SKM-1 treated with dmso at 0.1 percent for 144 hours (cell line): Measurements from ENCODE around the gene CSNK1A1.
"Not testable (repeated sequence)": the region's sequence is repeated elsewhere in the genome, so short reads cannot be mapped to it uniquely, and the experiment has no call there.

ENCODE experiments used
- DNase-seq: peaks from one replicate; lab custom pipeline; 2025; ENCODE audit not compliant: unreplicated experiment; lab: John Stamatoyannopoulos, UW

Gene CSNK1A1

GRCh38 chr5:149551227-149552037 is at the start of gene CSNK1A1:
Gene CSNK1A1 (minus strand): TSS chr5:149551439. CDS start chr5:149550964, 475 bp downstream.
- peak; percentile 98 for DNase-seq

- no peak for DNase-seq
These were observed 49.7 kb upstream of the CSNK1A1 start for GRCh38 chr5:149600932-149601331.

GRCh38 chr5:149599375-149599774 is 48.1 kb upstream of the CSNK1A1 start:
- DNase-seq: no peak

GRCh38 chr5:149598966-149599365 is 47.7 kb upstream of the CSNK1A1 start:
- no peak for DNase-seq

- not testable (repeated sequence) for DNase-seq
These were observed 47.0 kb upstream of the CSNK1A1 start for GRCh38 chr5:149598234-149598633.

GRCh38 chr5:149597618-149598017 is 46.4 kb upstream of the CSNK1A1 start:
- DNase-seq: no peak

GRCh38 chr5:149596712-149597111 is 45.5 kb upstream of the CSNK1A1 start:
- DNase-seq: no peak

- not testable (repeated sequence) for DNase-seq
These were observed 43.9 kb upstream of the CSNK1A1 start for GRCh38 chr5:149595105-149595504.

GRCh38 chr5:149594206-149594895 is 43.1 kb upstream of the CSNK1A1 start:
- DNase-seq: no peak

- DNase-seq: no peak
These were observed 42.1 kb upstream of the CSNK1A1 start for GRCh38 chr5:149593370-149593769.

- peak; percentile 18 for DNase-seq
These were observed 37.7 kb upstream of the CSNK1A1 start for GRCh38 chr5:149588936-149589335.

GRCh38 chr5:149586708-149587318 is 35.6 kb upstream of the CSNK1A1 start:
- DNase-seq: no peak

- no peak for DNase-seq
These were observed 34.7 kb upstream of the CSNK1A1 start for GRCh38 chr5:149585910-149586309.

- DNase-seq: peak; percentile 13
These were observed 32.9 kb upstream of the CSNK1A1 start for GRCh38 chr5:149584121-149584520.

GRCh38 chr5:149583394-149583793 is 32.2 kb upstream of the CSNK1A1 start:
- no peak for DNase-seq

GRCh38 chr5:149581931-149582768 is 30.9 kb upstream of the CSNK1A1 start:
- DNase-seq: no peak

- DNase-seq: no peak
These were observed 30.1 kb upstream of the CSNK1A1 start, which contains the start of gene ARHGEF37 for GRCh38 chr5:149581192-149581861. Gene ARHGEF37 (plus strand): TSS chr5:149581498. CDS start chr5:149597770, 16,272 bp downstream.

GRCh38 chr5:149580808-149581191 is 29.6 kb upstream of the CSNK1A1 start:
- DNase-seq: no peak

- no peak for DNase-seq
These were observed 27.7 kb upstream of the CSNK1A1 start for GRCh38 chr5:149578896-149579295.

GRCh38 chr5:149576021-149576420 is 24.8 kb upstream of the CSNK1A1 start:
- DNase-seq: no peak
